Transverse colon (tissue), 4 donors: ENCODE results near the gene GNG12. TPM values are rescaled to one million over a fixed set of nuclear protein-coding genes. Genes with fewer than 3 reads are reported as not detected.

Experiments
- DNase-seq: peaks from one replicate; pipeline ENCODE4 v3.0.0-alpha.2; 2019
- H3K27ac ChIP-seq, 4 donors: fragments of 200-600 bp; sonication (generic); 2 replicates each; pipeline ENCODE4 v1.5.1; 2016 to 2018; ENCODE audit warnings: inconsistent platforms in 4 of 4
- H3K27me3 ChIP-seq: fragments of 200-600 bp; sonication (generic); 2 replicates; pipeline ENCODE4 v1.5.1; 2017; ENCODE audit warnings: inconsistent platforms
- H3K36me3 ChIP-seq, 4 donors: fragments of 200-600 bp; sonication (generic); 2 replicates each; pipeline ENCODE4 v1.5.1; 2017 to 2019; ENCODE audit warnings: inconsistent platforms in 4 of 4
- H3K4me1 ChIP-seq, 4 donors: fragments of 200-600 bp; sonication (generic); 2 replicates each; pipeline ENCODE4 v1.5.1; 2017 to 2020; ENCODE audit warnings: inconsistent platforms in 4 of 4
- H3K4me3 ChIP-seq, 4 donors: fragments of 200-600 bp; sonication (generic); 1 replicate in 1 of 4; 2 replicates in 3 of 4; pipeline versions ENCODE4 v1.5.1 to v1.6.1; 2017 to 2019; ENCODE audit warnings: inconsistent platforms in 4 of 4
- H3K9me3 ChIP-seq, 2 donors: fragments of 200-600 bp; sonication (generic); 2 replicates each; pipeline ENCODE4 v1.5.1; 2017 to 2019; ENCODE audit warnings: inconsistent platforms in 2 of 2
- EP300 ChIP-seq: sonication (generic); formaldehyde crosslinking; IDR thresholded peaks from one replicate; pipeline ENCODE4 v1.6.1; 2017; ENCODE audit warnings: antibody characterized with exemption, low read depth
- POLR2A ChIP-seq: fragments of 450-650 bp; IDR thresholded peaks from one replicate; pipeline ENCODE4 v1.6.1; 2016; ENCODE audit warnings: antibody characterized with exemption, mild to moderate bottlenecking, moderate library complexity
- POLR2AphosphoS5 ChIP-seq, 3 donors: sonication (generic); formaldehyde crosslinking; IDR thresholded peaks; one replicate each; pipeline ENCODE4 v1.6.1; 2016; ENCODE audit warnings: antibody characterized with exemption in 3 of 3
- WGBS, 2 donors: methylation state at CpG; one replicate each; pipeline ENCODE4 v1.1.5; 2018; ENCODE audit warnings: low coverage in 1 of 2; 5-methylcytosine and 5-hydroxymethylcytosine counted together
- in situ Hi-C, 4 donors: fragments of 200-750 bp; cut with MboI; loops; one replicate each; pipeline versions ENCODE4 v1.15.0 to v1.15.1; 2017; ENCODE audit warnings: low sequenced_read_pairs in 3 of 4, low pct_ligation_motif_present in 1 of 4, low pct_unique_long_range_greater_than_20kb in 1 of 4
- intact Hi-C: fragments of 100-400 bp; cut with DNase I; formaldehyde crosslinking; loops from one replicate; pipeline ENCODE4 v1.15.1; 2023; ENCODE audit warnings: low total_unique reads
- total RNA-seq, 4 donors: library from RNA; depleted of rRNA; stranded (reverse); fragments of >200 nt; gene quantifications; one replicate each; pipeline ENCODE4 v1.1.0, GENCODE V29; 2016
- TF ChIP-seq, protein P1 (sequence below), 5 experiments: fragments of 200-600 bp in 3 of 5; fragments of 450-650 bp in 2 of 5; sonication (generic) in 3 of 5; IDR thresholded peaks; 1 replicate in 2 of 5; 2 replicates in 3 of 5; pipeline ENCODE4 v1.5.1; 2016 to 2017; ENCODE audit warnings: antibody characterized with exemption in 5 of 5, inconsistent platforms in 3 of 5, mild to moderate bottlenecking in 2 of 5, moderate library complexity in 1 of 5

The GNG12 gene
- total RNA-seq, 4 donors from 2014 or later, result 19.1 to 180 (median 112) TPM

- no peak for DNase-seq
- intact Hi-C loops, result no loop called here
Observed at GRCh38 chr1:67682659-67683197, 150.5 kb downstream of the GNG12 start.

DNA sequence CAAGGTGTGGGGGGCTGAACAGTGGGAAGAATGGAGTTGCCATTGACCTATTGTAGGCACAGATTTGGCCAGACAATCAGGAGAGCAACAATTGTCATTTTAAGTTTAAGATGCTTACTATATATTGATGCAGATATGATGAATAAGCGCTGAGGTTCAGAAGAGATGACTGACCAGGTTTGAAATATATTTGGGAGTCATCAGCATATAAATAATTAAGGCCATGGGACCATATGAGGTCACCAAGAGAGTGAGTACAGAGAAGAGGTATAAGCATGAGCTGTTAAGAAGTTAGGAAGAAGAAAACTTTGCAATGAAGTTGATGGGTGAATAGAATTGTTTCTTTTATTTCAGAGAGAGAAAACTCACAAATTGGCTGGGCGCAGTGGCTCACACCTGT, 152.8 kb downstream of the GNG12 start:
- 93 to 100% methylated on average over 1 to 2 of the region's 2 CpGs for WGBS, 2 donors

More at GRCh38 chr1:67682659-67683197, 150.5 kb downstream of the GNG12 start:
- peak overlapping the region; percentile 96 to 98 (median 98) for H3K27ac ChIP-seq
- peaks cover 0 to 3% (median under 1%) of the 10 kb centered on the region in 4 donors for H3K36me3 ChIP-seq
- in situ Hi-C loops, result loop anchor here in 1 of 4 donors (10.0 kb wide), 1 partner anchor 52 kb away; no protein-coding TSS in a partner anchor
- 29 to 38% methylated on average over 3 of the region's 3 CpGs for whole genome bisulfite sequencing, 2 donors
- H3K9me3 ChIP-seq, result no peaks in the 10 kb centered on the region
- no peak overlapping the region for H3K4me3 ChIP-seq
- H3K4me1 ChIP-seq, result peaks cover 8 to 32% (median 27%) of the 10 kb centered on the region in 4 donors
- TF ChIP-seq POLR2AphosphoS5 (IDR thresholded peaks at IDR 0.05) (no peak), EP300 (no peak), POLR2A (no peak)
- TF ChIP-seq, protein P1, sequence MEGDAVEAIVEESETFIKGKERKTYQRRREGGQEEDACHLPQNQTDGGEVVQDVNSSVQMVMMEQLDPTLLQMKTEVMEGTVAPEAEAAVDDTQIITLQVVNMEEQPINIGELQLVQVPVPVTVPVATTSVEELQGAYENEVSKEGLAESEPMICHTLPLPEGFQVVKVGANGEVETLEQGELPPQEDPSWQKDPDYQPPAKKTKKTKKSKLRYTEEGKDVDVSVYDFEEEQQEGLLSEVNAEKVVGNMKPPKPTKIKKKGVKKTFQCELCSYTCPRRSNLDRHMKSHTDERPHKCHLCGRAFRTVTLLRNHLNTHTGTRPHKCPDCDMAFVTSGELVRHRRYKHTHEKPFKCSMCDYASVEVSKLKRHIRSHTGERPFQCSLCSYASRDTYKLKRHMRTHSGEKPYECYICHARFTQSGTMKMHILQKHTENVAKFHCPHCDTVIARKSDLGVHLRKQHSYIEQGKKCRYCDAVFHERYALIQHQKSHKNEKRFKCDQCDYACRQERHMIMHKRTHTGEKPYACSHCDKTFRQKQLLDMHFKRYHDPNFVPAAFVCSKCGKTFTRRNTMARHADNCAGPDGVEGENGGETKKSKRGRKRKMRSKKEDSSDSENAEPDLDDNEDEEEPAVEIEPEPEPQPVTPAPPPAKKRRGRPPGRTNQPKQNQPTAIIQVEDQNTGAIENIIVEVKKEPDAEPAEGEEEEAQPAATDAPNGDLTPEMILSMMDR (IDR thresholded peaks at IDR 0.05), result no peak
- H3K27me3 ChIP-seq, result no peaks in the 10 kb centered on the region

DNA sequence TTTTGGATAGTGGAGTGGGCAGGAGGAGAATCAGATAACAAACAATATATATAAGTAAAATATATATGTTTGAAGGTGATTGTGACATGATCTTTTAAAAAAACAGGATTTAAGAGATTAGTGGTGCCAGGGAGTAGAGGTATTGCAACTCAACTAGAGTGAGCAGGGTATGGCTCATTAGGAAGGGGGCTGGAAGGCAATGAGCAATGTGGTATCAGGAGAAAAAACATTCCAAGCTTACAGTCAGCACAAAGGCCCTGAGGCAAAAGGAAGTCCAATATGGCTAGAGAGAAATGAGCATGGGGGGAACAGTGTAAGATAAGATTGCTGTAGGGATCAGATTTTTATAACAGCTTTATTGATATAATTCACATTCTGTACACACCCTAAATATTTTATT, 153.6 kb downstream of the GNG12 start:
- no peaks in the 10 kb centered on the region for H3K9me3 ChIP-seq
- in situ Hi-C loops (loop anchor here in 1 of 4 donors (10.0 kb wide), 1 partner anchor 55 kb away; no protein-coding TSS in a partner anchor), intact Hi-C loops (no loop called here)
- no peak for DNase-seq
- TF ChIP-seq EP300, result no peak
- no peak for TF ChIP-seq POLR2AphosphoS5 (IDR thresholded peaks at IDR 0.05)
- no peak for TF ChIP-seq POLR2A
- TF ChIP-seq, protein P1 (IDR thresholded peaks at IDR 0.05), result no peak
- no peaks in the 10 kb centered on the region for H3K36me3 ChIP-seq
- no peak overlapping the region for H3K27ac ChIP-seq
- no peaks in the 10 kb centered on the region for H3K27me3 ChIP-seq
- peaks cover 8 to 28% (median 17%) of the 10 kb centered on the region in 4 donors for H3K4me1 ChIP-seq
- H3K4me3 ChIP-seq, result no peak overlapping the region

More for the DNA sequence above, 152.8 kb downstream of the GNG12 start:
- intact Hi-C loops (no loop called here), in situ Hi-C loops (loop anchor here in 1 of 4 donors (10.0 kb wide), 1 partner anchor 54 kb away; no protein-coding TSS in a partner anchor)
- H3K4me3 ChIP-seq, result no peak overlapping the region
- no peaks in the 10 kb centered on the region for H3K36me3 ChIP-seq
- H3K27ac ChIP-seq, result no peak overlapping the region
- no peaks in the 10 kb centered on the region for H3K27me3 ChIP-seq
- no peaks in the 10 kb centered on the region for H3K9me3 ChIP-seq
- TF ChIP-seq POLR2A (no peak), EP300 (no peak), POLR2AphosphoS5 (IDR thresholded peaks at IDR 0.05) (no peak)
- TF ChIP-seq, protein P1 (IDR thresholded peaks at IDR 0.05), result no peak
- DNase-seq, result no peak
- peaks cover 8 to 21% (median 17%) of the 10 kb centered on the region in 4 donors for H3K4me1 ChIP-seq

- no peak overlapping the region for H3K4me3 ChIP-seq
- intact Hi-C loops (no loop called here), in situ Hi-C loops (no loop called here)
- 92 to 93% methylated on average over 2 of the region's 2 CpGs for whole genome bisulfite sequencing, 2 donors
- no peak overlapping the region for H3K27ac ChIP-seq
- H3K9me3 ChIP-seq, result no peaks in the 10 kb centered on the region
- no peaks in the 10 kb centered on the region for H3K27me3 ChIP-seq
- H3K4me1 ChIP-seq, result peaks cover 0 to 16% (median under 1%) of the 10 kb centered on the region in 4 donors
- no peaks in the 10 kb centered on the region for H3K36me3 ChIP-seq
- TF ChIP-seq POLR2A, result no peak
- TF ChIP-seq, protein P1 (IDR thresholded peaks at IDR 0.05), result no peak
- no peak for TF ChIP-seq EP300
- no peak for TF ChIP-seq POLR2AphosphoS5 (IDR thresholded peaks at IDR 0.05)
- no peak for DNase-seq
Observed at GRCh38 chr1:67677930-67678329, 155.3 kb downstream of the GNG12 start.
